Mammary epithelial cell (primary cell): ENCODE measurements around the gene GTF2H3.

Experiments used
- EZH2 ChIP-seq: IDR thresholded peaks from 2 replicates; pipeline ENCODE4 v1.6.1; 2012; ENCODE audit warnings: low read length, inconsistent platforms, borderline replicate concordance
- TF ChIP-seq, protein P1 (sequence below), 2 donors: IDR thresholded peaks in 1 of 2; conservative IDR thresholded peaks in 1 of 2; 2 replicates each; pipeline ENCODE4 v1.5.1; 2011 to 2012; ENCODE audit warnings: inconsistent platforms in 2 of 2, low read length in 2 of 2, mild to moderate bottlenecking in 2 of 2, control low read depth in 1 of 2, low read depth in 1 of 2; ENCODE audit not compliant: insufficient read depth in 1 of 2; ENCODE audit errors: extremely low read depth in 1 of 2

DNA sequence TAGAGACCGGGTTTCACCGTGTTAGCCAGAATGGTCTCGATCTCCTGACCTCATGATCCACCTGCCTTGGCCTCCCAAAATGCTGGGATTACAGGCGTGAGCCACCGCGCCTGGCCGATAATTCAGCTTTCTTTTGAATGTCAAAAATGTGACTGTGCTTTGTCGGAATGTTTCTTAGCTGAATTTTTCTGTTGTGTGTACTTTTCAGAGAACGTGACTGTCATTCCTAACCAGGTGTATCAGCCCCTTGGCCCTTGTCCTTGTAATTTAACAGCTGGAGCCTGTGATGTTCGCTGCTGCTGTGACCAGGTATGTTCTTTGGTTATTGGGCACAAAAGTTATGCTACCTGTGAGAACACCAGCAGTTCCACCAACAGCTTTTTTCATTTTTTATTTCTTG, 45.4 kb downstream of the GTF2H3 start:
- TF ChIP-seq, protein P1, sequence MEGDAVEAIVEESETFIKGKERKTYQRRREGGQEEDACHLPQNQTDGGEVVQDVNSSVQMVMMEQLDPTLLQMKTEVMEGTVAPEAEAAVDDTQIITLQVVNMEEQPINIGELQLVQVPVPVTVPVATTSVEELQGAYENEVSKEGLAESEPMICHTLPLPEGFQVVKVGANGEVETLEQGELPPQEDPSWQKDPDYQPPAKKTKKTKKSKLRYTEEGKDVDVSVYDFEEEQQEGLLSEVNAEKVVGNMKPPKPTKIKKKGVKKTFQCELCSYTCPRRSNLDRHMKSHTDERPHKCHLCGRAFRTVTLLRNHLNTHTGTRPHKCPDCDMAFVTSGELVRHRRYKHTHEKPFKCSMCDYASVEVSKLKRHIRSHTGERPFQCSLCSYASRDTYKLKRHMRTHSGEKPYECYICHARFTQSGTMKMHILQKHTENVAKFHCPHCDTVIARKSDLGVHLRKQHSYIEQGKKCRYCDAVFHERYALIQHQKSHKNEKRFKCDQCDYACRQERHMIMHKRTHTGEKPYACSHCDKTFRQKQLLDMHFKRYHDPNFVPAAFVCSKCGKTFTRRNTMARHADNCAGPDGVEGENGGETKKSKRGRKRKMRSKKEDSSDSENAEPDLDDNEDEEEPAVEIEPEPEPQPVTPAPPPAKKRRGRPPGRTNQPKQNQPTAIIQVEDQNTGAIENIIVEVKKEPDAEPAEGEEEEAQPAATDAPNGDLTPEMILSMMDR (conservative IDR thresholded peaks at IDR 0.05 in 1 of 2, IDR thresholded peaks at IDR 0.05 in 1 of 2; ENCODE audit: extremely low read depth in 1 of 2, insufficient read depth in 1 of 2, low read depth in 1 of 2, low read length in 2 of 2), result no peak
- no peak for TF ChIP-seq EZH2
